ENCODE measurements around the gene GPR141.

GPR141 gene

DNA sequence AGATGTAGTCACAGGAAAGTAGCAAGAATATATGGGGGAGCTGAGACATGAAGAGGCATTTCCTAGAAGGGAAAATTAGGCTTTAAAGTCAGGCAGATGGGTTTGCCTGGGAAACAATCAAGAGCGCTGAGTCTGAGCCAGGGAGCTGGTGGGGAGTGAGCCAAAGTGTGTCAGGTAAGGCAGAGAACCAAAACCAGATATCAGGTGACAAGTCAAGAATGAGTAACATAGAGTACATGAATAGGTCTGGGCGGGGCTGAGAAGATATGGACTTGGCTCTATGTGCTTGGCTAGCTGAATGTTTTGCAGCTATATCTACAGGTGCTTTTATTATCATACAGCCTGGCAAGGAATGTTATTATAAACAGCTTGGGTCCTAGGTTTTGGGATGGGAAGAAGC lies 49.3 kb downstream of the GPR141 start:
- H3K27me3 ChIP-seq (ENCODE audit: insufficient read depth, low read depth, severe bottlenecking) = no peaks in the 10 kb centered on the region
- H3K9me3 ChIP-seq (ENCODE audit: severe bottlenecking) = no peaks in the 10 kb centered on the region
- TF ChIP-seq, protein P1, sequence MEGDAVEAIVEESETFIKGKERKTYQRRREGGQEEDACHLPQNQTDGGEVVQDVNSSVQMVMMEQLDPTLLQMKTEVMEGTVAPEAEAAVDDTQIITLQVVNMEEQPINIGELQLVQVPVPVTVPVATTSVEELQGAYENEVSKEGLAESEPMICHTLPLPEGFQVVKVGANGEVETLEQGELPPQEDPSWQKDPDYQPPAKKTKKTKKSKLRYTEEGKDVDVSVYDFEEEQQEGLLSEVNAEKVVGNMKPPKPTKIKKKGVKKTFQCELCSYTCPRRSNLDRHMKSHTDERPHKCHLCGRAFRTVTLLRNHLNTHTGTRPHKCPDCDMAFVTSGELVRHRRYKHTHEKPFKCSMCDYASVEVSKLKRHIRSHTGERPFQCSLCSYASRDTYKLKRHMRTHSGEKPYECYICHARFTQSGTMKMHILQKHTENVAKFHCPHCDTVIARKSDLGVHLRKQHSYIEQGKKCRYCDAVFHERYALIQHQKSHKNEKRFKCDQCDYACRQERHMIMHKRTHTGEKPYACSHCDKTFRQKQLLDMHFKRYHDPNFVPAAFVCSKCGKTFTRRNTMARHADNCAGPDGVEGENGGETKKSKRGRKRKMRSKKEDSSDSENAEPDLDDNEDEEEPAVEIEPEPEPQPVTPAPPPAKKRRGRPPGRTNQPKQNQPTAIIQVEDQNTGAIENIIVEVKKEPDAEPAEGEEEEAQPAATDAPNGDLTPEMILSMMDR (IDR thresholded peaks at IDR 0.05; ENCODE audit: low read depth, low read length) = no peak
- no peaks in the 10 kb centered on the region for H3K36me3 ChIP-seq
- no peak overlapping the region for H3K27ac ChIP-seq
- DNase-seq = no peak
- H3K4me3 ChIP-seq (ENCODE audit: low read depth, low read length) = no peak overlapping the region

DNA sequence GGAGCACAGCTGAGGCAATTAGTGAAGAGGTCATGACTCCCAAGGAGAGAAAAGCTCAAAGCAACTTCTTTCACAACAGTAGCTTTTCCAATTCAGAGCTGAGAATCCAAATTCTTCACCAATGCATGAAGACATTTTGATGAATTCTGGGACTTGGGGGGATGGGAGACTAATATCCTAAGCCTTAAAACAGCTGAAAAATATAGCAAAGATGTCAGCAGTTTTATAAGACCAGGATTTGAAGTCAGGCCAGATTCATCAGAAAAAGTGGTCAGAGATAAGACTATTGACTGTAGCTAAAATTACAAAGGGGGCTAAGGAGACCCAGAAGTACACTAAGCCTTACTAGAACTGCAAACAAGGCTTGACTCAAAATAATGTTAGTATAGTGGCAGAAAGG lies 51.6 kb downstream of the GPR141 start:
- H3K4me3 ChIP-seq (ENCODE audit: low read depth, low read length) = no peak overlapping the region
- no peak for DNase-seq
- no peak overlapping the region for H3K27ac ChIP-seq
- TF ChIP-seq, protein P1 (IDR thresholded peaks at IDR 0.05; ENCODE audit: low read depth, low read length) = no peak
- no peaks in the 10 kb centered on the region for H3K27me3 ChIP-seq (ENCODE audit: insufficient read depth, low read depth, severe bottlenecking)
- no peaks in the 10 kb centered on the region for H3K36me3 ChIP-seq
- H3K9me3 ChIP-seq (ENCODE audit: severe bottlenecking) = no peaks in the 10 kb centered on the region

- TF ChIP-seq, protein P1 (IDR thresholded peaks at IDR 0.05; ENCODE audit: low read depth, low read length) = no peak
- no peak overlapping the region for H3K27ac ChIP-seq
- no peaks in the 10 kb centered on the region for H3K36me3 ChIP-seq
- DNase-seq = no peak
- no peaks in the 10 kb centered on the region for H3K27me3 ChIP-seq (ENCODE audit: insufficient read depth, low read depth, severe bottlenecking)
- H3K9me3 ChIP-seq (ENCODE audit: severe bottlenecking) = no peaks in the 10 kb centered on the region
- no peak overlapping the region for H3K4me3 ChIP-seq (ENCODE audit: low read depth, low read length)
These were observed 54.8 kb downstream of the GPR141 start for GRCh38 chr7:37738321-37738720.

GRCh38 chr7:37740398-37740797 lies 56.8 kb downstream of the GPR141 start:
- Histone ChIP-seq H3K27ac (no peak overlapping the region), H3K4me3 (ENCODE audit: low read depth, low read length) (no peak overlapping the region)
- DNase-seq = no peak

GRCh38 chr7:37741776-37742175 lies 58.2 kb downstream of the GPR141 start:
- no peak for DNase-seq
- Histone ChIP-seq H3K4me3 (ENCODE audit: low read depth, low read length) (no peak overlapping the region), H3K36me3 (no peaks in the 10 kb centered on the region), H3K9me3 (ENCODE audit: severe bottlenecking) (no peaks in the 10 kb centered on the region), H3K27me3 (ENCODE audit: insufficient read depth, low read depth, severe bottlenecking) (no peaks in the 10 kb centered on the region), H3K27ac (no peak overlapping the region)
- TF ChIP-seq, protein P1 (IDR thresholded peaks at IDR 0.05; ENCODE audit: low read depth, low read length) = no peak

More at GRCh38 chr7:37740398-37740797, 56.8 kb downstream of the GPR141 start:
- no peaks in the 10 kb centered on the region for H3K36me3 ChIP-seq
- H3K9me3 ChIP-seq (ENCODE audit: severe bottlenecking) = no peaks in the 10 kb centered on the region
- no peaks in the 10 kb centered on the region for H3K27me3 ChIP-seq (ENCODE audit: insufficient read depth, low read depth, severe bottlenecking)
- TF ChIP-seq, protein P1 (IDR thresholded peaks at IDR 0.05; ENCODE audit: low read depth, low read length) = no peak

- TF ChIP-seq, protein P1 (IDR thresholded peaks at IDR 0.05; ENCODE audit: low read depth, low read length) = no peak
- Histone ChIP-seq H3K27ac (no peak overlapping the region), H3K36me3 (no peaks in the 10 kb centered on the region), H3K4me3 (ENCODE audit: low read depth, low read length) (no peak overlapping the region), H3K27me3 (ENCODE audit: insufficient read depth, low read depth, severe bottlenecking) (no peaks in the 10 kb centered on the region), H3K9me3 (ENCODE audit: severe bottlenecking) (no peaks in the 10 kb centered on the region)
- no peak for DNase-seq
These were observed 67.5 kb downstream of the GPR141 start for GRCh38 chr7:37751096-37751495.
